ENCODE results near the gene F12. TPM values are rescaled to one million over a fixed set of nuclear protein-coding genes. Genes with fewer than 3 reads are reported as not detected.

Gene F12
- total and polyA plus RNA-seq, 4 experiments from 2014 or later: 2.0 to 2.4 TPM; not detected in 2

DNA sequence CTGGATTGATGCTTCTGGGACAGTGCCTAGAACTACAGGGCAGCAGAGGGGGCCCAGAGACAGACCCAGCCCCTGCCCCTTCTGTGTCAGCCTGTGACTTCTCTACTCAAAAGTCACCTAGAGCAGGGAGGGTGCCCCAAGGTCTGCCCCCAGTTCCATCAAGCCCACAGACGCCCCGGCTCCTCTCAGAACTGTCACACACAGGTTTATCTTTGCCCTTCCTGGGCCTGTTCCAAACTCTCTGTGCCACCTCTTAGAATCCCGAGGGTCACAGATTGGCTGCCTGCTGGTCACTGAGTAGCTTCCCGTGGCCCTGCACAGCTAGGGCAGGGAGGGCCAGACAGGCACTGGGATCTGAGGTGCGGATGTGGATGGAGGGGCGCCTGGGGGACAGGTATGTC, 49.9 kb downstream of the F12 start:
- ChIA-PET POLR2A (ENCODE audit: partially characterized antibody) (interaction anchor here (1.1 to 5.9 kb wide), 11 partner anchors 8 to 138 kb away, joined by 3 to 59 read pairs (median 9); partner anchors contain the start of genes LMAN2 and PDLIM7), CTCF (ENCODE audit: partially characterized antibody) (interaction anchor here (0.8 to 8.7 kb wide), 7 partner anchors 11 to 50 kb away, joined by 3 to 90 read pairs (median 11); no protein-coding TSS in a partner anchor)
- intact Hi-C loops (cut with micrococcal nuclease): loop anchor here (5.0 kb wide), 1 partner anchor 33 kb away; no protein-coding TSS in a partner anchor
- peak in 1 of 5 donors; percentile 31 for DNase-seq
- Mint-ChIP-seq H3K27me3 (no peaks in the 10 kb centered on the region), H3K9me3 (peaks cover 0 to 3% (median under 1%) of the 10 kb centered on the region in 8 donors), H3K4me3 (peak overlapping the region; percentile 84 to 97 (median 90)), H3K27ac (peak overlapping the region; percentile 89 to 96 (median 93)), H3K4me1 (peaks cover 58 to 98% (median 78%) of the 10 kb centered on the region in 4 donors), H3K36me3 (peaks cover 7 to 37% of the 10 kb centered on the region in 2 donors)
- H3K4me3 ChIP-seq (ENCODE audit: low read length in 2 of 2): peak overlapping the region; percentile 92 to 95
- H3K4me1 ChIP-seq (ENCODE audit: insufficient read depth, low read length): peaks cover 87% of the 10 kb centered on the region
- no peaks in the 10 kb centered on the region for H3K9me3 ChIP-seq (ENCODE audit: control insufficient read depth in 1 of 2, low read length in 2 of 2)
- H3K27ac ChIP-seq (ENCODE audit: low read depth, low read length): peak overlapping the region; percentile 75
- H3K36me3 ChIP-seq (ENCODE audit: insufficient read depth, low read length): no peaks in the 10 kb centered on the region
- H3K27me3 ChIP-seq (ENCODE audit: insufficient read depth, low read length): no peaks in the 10 kb centered on the region

DNA sequence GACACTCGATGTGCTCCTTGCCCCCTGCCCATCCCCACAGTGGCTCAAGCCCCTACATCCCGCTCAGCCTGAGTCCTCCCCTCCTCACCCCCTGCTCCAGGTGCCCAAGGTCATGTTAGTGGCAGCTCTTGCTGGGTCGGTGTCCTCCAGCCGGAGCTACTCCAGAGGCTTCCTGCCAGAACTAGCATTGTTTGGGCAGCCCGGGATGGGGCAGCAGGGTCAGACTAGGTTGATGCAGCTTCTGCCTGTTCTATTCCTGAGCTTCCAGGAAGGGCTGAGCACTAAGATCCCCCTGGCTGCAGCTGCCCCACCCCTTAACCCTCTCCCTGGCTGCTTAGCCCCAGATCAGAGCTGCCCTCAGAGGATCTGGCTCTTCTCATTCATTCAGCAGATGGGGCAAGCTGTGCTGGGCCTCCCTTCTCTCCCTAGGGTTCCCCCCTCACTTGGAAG, 51.0 kb downstream of the F12 start:
- CTCF ChIA-PET (ENCODE audit: partially characterized antibody): interaction anchor here (1.1 to 8.7 kb wide), 10 partner anchors 12 to 97 kb away, joined by 3 to 90 read pairs (median 8); no protein-coding TSS in a partner anchor
- H3K27ac Mint-ChIP-seq: peak overlapping the region; percentile 89 to 94 (median 93)
- Histone ChIP-seq H3K27ac (ENCODE audit: low read depth, low read length) (peak overlapping the region; percentile 75), H3K4me3 (ENCODE audit: low read length in 2 of 2) (peak overlapping the region; percentile 92 to 95), H3K36me3 (ENCODE audit: insufficient read depth, low read length) (no peaks in the 10 kb centered on the region), H3K9me3 (ENCODE audit: control insufficient read depth in 1 of 2, low read length in 2 of 2) (no peaks in the 10 kb centered on the region), H3K4me1 (ENCODE audit: insufficient read depth, low read length) (peaks cover 76% of the 10 kb centered on the region), H3K27me3 (ENCODE audit: insufficient read depth, low read length) (no peaks in the 10 kb centered on the region)
- intact Hi-C loops (cut with micrococcal nuclease): loop anchor here (5.0 kb wide), 1 partner anchor 34 kb away; no protein-coding TSS in a partner anchor
- H3K36me3 Mint-ChIP-seq: peaks cover 7 to 33% of the 10 kb centered on the region in 2 donors
- peaks cover 0 to 3% (median under 1%) of the 10 kb centered on the region in 8 donors for H3K9me3 Mint-ChIP-seq
- no peak for DNase-seq
- H3K4me3 Mint-ChIP-seq: peak overlapping the region; percentile 84 to 97 (median 90)
- H3K4me1 Mint-ChIP-seq: peaks cover 57 to 95% (median 74%) of the 10 kb centered on the region in 4 donors
- POLR2A ChIA-PET (ENCODE audit: partially characterized antibody): interaction anchor here (0.5 to 4.9 kb wide), 18 partner anchors 7 to 372 kb away, joined by 3 to 43 read pairs (median 4); partner anchors contain the start of genes LMAN2, PDLIM7 and PRR7
- no peaks in the 10 kb centered on the region for H3K27me3 Mint-ChIP-seq

DNA sequence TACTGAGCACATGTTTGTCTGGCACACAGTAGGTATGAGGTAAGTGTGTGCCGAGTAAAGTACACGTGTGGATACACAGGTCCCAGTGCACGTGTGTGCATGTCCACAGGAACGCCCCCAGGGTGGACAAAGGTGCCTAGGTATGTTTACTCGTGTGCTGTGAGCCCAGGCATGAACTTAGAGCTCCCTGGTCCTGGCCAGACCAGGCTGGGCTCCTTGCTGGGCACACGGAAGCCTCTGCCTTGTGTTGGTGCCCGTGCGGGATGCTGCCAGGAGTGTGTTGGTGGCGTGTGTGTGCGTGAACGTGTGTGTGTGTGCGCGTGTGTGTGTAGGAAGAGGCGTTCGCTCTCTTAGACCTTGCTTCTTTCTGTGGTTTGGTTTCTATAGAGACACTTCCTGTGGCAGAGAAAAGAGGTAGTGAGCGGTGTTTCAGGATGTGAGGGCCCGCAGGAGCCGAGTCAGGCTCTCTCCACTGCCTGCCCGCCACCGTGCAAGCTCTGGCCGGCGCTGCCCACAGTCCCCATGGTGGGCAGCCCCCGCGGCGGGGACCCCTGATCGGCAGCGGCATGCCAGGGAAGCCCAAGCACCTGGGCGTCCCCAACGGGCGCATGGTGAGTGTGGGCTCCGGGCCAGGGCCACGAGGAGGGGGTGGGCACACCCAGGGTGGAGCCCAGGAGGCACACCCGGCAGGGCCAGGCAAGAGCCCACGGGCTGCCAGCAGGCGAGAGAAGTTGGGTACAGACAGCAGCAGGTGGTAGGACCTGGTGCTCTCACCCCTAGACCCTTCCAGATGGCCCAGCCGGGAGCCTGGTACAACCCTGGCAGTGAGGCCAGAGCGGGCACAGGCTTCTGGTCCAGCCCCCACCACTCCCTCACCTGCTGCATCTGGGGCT, 51.7 kb downstream of the F12 start, which contains the start of gene RGS14:
TSS of gene RGS14 (plus strand) at position 466 of the 893 bp plus-strand sequence. CDS start at position 567, 101 bp downstream.
- no peaks in the 10 kb centered on the region for H3K27me3 Mint-ChIP-seq
- H3K9me3 ChIP-seq (ENCODE audit: control insufficient read depth in 1 of 2, low read length in 2 of 2): no peaks in the 10 kb centered on the region

DNA sequence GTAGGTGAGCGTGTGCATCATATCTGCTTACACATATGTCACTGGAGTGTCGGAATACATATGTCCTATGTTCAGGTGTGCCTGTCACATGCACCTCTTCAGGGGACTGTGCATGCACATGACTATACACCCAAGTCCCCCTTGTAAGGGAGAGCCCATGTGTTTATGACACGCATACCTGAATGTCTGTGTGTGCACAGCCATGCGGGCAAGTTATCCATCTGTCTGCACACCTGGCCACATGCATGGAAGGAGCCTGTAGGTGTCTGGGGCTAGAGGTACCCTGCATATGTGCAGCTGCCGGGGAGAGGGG, 52.3 kb downstream of the F12 start:
- Mint-ChIP-seq H3K9me3 (peaks cover 0 to 3% (median under 1%) of the 10 kb centered on the region in 8 donors), H3K27me3 (no peaks in the 10 kb centered on the region), H3K27ac (peak overlapping the region; percentile 89 to 97 (median 97)), H3K4me1 (peaks cover 48 to 89% (median 69%) of the 10 kb centered on the region in 4 donors), H3K4me3 (peak overlapping the region; percentile 84 to 97 (median 90)), H3K36me3 (peaks cover 7 to 25% of the 10 kb centered on the region in 2 donors)
- peaks cover 66% of the 10 kb centered on the region for H3K4me1 ChIP-seq (ENCODE audit: insufficient read depth, low read length)
- peak in 1 of 5 donors; percentile 46 for DNase-seq
- ChIA-PET POLR2A (ENCODE audit: partially characterized antibody) (interaction anchor here (0.6 to 4.9 kb wide), 13 partner anchors 8 to 98 kb away, joined by 3 to 43 read pairs (median 7); partner anchors contain the start of genes GRK6, MXD3 and PRR7), CTCF (ENCODE audit: partially characterized antibody) (interaction anchor here (1.1 to 8.7 kb wide), 10 partner anchors 13 to 98 kb away, joined by 3 to 90 read pairs (median 8); partner anchors contain the start of gene SLC34A1)
- H3K27ac ChIP-seq (ENCODE audit: low read depth, low read length): peak overlapping the region; percentile 75
- no peaks in the 10 kb centered on the region for H3K27me3 ChIP-seq (ENCODE audit: insufficient read depth, low read length)
- intact Hi-C loops (cut with micrococcal nuclease): loop anchor here (1.0 to 5.0 kb wide), 3 partner anchors 15 to 69 kb away; partner anchors contain the start of gene GRK6
- no peaks in the 10 kb centered on the region for H3K36me3 ChIP-seq (ENCODE audit: insufficient read depth, low read length)
- peak overlapping the region; percentile 4 to 92 for H3K4me3 ChIP-seq (ENCODE audit: low read length in 2 of 2)
- H3K9me3 ChIP-seq (ENCODE audit: control insufficient read depth in 1 of 2, low read length in 2 of 2): no peaks in the 10 kb centered on the region

More for the DNA sequence above, 51.7 kb downstream of the F12 start, which contains the start of gene RGS14:
- Histone ChIP-seq H3K4me1 (ENCODE audit: insufficient read depth, low read length) (peaks cover 71% of the 10 kb centered on the region), H3K4me3 (ENCODE audit: low read length in 2 of 2) (peak within 1 kb of the TSS; percentile 92 to 95), H3K27me3 (ENCODE audit: insufficient read depth, low read length) (no peaks in the 10 kb centered on the region), H3K36me3 (ENCODE audit: insufficient read depth, low read length) (no peaks in the 10 kb centered on the region), H3K27ac (ENCODE audit: low read depth, low read length) (peak within 1 kb of the TSS; percentile 75)
- H3K36me3 Mint-ChIP-seq: peaks cover 7 to 29% of the 10 kb centered on the region in 2 donors
- DNase-seq: peak; percentile 85 to 91 (median 87)
- POLR2A ChIA-PET (ENCODE audit: partially characterized antibody): interaction anchor here (0.5 to 4.9 kb wide), 16 partner anchors 9 to 371 kb away, joined by 3 to 43 read pairs (median 6); partner anchors contain the start of genes GRK6, MXD3 and PRR7
- peak within 1 kb of the TSS; percentile 89 to 97 (median 97) for H3K27ac Mint-ChIP-seq
- H3K4me1 Mint-ChIP-seq: peaks cover 53 to 92% (median 73%) of the 10 kb centered on the region in 4 donors
- CTCF ChIA-PET (ENCODE audit: partially characterized antibody): interaction anchor here (1.1 to 8.7 kb wide), 11 partner anchors 12 to 98 kb away, joined by 3 to 90 read pairs (median 7); partner anchors contain the start of gene SLC34A1
- H3K4me3 Mint-ChIP-seq: peak within 1 kb of the TSS; percentile 84 to 97 (median 90)
- peaks cover 0 to 3% (median under 1%) of the 10 kb centered on the region in 8 donors for H3K9me3 Mint-ChIP-seq
- intact Hi-C loops (cut with micrococcal nuclease): loop anchor here (1.0 to 5.0 kb wide), 3 partner anchors 15 to 69 kb away; partner anchors contain the start of gene GRK6

DNA sequence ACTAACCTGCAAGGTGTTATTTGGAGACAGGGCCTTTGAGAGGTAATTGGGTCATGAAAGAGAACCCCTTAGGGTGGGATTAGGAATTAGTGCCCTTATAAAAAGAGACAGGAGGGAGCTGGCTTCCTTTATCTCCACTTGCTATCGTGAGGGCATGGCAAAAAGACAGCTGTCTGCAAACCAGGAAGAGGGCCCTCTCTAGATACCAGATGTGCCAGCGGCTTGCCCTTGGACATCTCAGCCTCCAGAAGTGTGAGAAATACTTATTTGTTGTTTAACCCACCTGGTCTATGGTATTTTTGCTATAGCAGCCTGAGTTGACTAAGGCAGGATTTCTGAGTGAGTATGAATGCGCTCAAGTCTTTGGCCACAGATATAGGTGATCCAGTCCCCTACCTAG, 52.6 kb downstream of the F12 start:
- Mint-ChIP-seq H3K27me3 (no peaks in the 10 kb centered on the region), H3K4me3 (peak overlapping the region; percentile 84 to 97 (median 90)), H3K27ac (peak overlapping the region; percentile 89 to 97 (median 97)), H3K36me3 (peaks cover 7 to 21% of the 10 kb centered on the region in 2 donors), H3K4me1 (peaks cover 44 to 89% (median 68%) of the 10 kb centered on the region in 4 donors), H3K9me3 (peaks cover 0 to 3% (median under 1%) of the 10 kb centered on the region in 8 donors)
- intact Hi-C loops (cut with micrococcal nuclease): loop anchor here (1.0 to 5.0 kb wide), 3 partner anchors 16 to 70 kb away; partner anchors contain the start of gene GRK6
- H3K4me3 ChIP-seq (ENCODE audit: low read length in 2 of 2): peak overlapping the region in 1 of 2 donors; percentile 92
- ChIA-PET POLR2A (ENCODE audit: partially characterized antibody) (interaction anchor here (0.6 to 4.9 kb wide), 13 partner anchors 11 to 98 kb away, joined by 3 to 43 read pairs (median 7); partner anchors contain the start of genes GRK6, MXD3 and PRR7), CTCF (ENCODE audit: partially characterized antibody) (interaction anchor here (1.1 to 8.7 kb wide), 7 partner anchors 13 to 99 kb away, joined by 3 to 90 read pairs (median 7); partner anchors contain the start of gene SLC34A1)
- H3K9me3 ChIP-seq (ENCODE audit: control insufficient read depth in 1 of 2, low read length in 2 of 2): no peaks in the 10 kb centered on the region
- peaks cover 66% of the 10 kb centered on the region for H3K4me1 ChIP-seq (ENCODE audit: insufficient read depth, low read length)
- no peaks in the 10 kb centered on the region for H3K36me3 ChIP-seq (ENCODE audit: insufficient read depth, low read length)
- no peaks in the 10 kb centered on the region for H3K27me3 ChIP-seq (ENCODE audit: insufficient read depth, low read length)
- no peak for DNase-seq
- H3K27ac ChIP-seq (ENCODE audit: low read depth, low read length): peak overlapping the region; percentile 75

DNA sequence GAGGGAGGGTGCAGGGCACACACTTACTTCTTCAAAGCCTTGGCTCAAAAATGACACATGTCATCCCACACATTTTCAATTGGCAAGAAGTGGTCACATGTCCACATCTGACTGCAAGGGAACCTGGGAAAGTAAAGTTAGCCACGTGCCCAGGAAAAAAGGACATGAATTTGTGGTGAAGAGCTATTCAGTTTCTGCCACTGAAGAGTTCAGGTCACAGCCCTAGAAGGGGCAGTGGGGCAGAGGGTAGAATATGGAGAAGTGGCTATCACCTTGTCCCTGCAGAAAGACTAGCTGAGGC, 53.5 kb downstream of the F12 start:
- H3K27ac Mint-ChIP-seq: peak overlapping the region in 3 of 7 donors; percentile 37 to 97 (median 89)
- DNase-seq: no peak
- H3K9me3 Mint-ChIP-seq: peaks cover 0 to 3% (median under 1%) of the 10 kb centered on the region in 8 donors
- H3K36me3 Mint-ChIP-seq: peaks cover 7 to 28% of the 10 kb centered on the region in 2 donors
- H3K9me3 ChIP-seq (ENCODE audit: control insufficient read depth in 1 of 2, low read length in 2 of 2): no peaks in the 10 kb centered on the region
- CTCF ChIA-PET (ENCODE audit: partially characterized antibody): interaction anchor here (1.3 to 8.7 kb wide), 5 partner anchors 14 to 100 kb away, joined by 5 to 90 read pairs (median 7); no protein-coding TSS in a partner anchor
- intact Hi-C loops (cut with micrococcal nuclease): loop anchor here (5.0 kb wide), 1 partner anchor 36 kb away; no protein-coding TSS in a partner anchor
- no peaks in the 10 kb centered on the region for H3K27me3 ChIP-seq (ENCODE audit: insufficient read depth, low read length)
- POLR2A ChIA-PET (ENCODE audit: partially characterized antibody): interaction anchor here (1.0 to 4.9 kb wide), 7 partner anchors 16 to 99 kb away, joined by 4 to 43 read pairs (median 18); partner anchors contain the start of gene PRR7
- no peaks in the 10 kb centered on the region for H3K27me3 Mint-ChIP-seq
- H3K4me1 ChIP-seq (ENCODE audit: insufficient read depth, low read length): peaks cover 60% of the 10 kb centered on the region
- H3K27ac ChIP-seq (ENCODE audit: low read depth, low read length): no peak overlapping the region
- peak overlapping the region in 1 of 8 donors; percentile 13 for H3K4me3 Mint-ChIP-seq
- no peaks in the 10 kb centered on the region for H3K36me3 ChIP-seq (ENCODE audit: insufficient read depth, low read length)
- peaks cover 41 to 89% (median 65%) of the 10 kb centered on the region in 4 donors for H3K4me1 Mint-ChIP-seq
- no peak overlapping the region for H3K4me3 ChIP-seq (ENCODE audit: low read length in 2 of 2)

All from CD4-positive, alpha-beta memory T cell (primary cell).